ENCODE measurements around the gene SBNO2.

SBNO2 gene

GRCh38 chr19:1169411-1169791 lies 4.7 kb downstream of the SBNO2 start:
- DNase-seq (ENCODE audit: low read depth in 2 of 2): no peak

GRCh38 chr19:1168572-1169410 lies 5.3 kb downstream of the SBNO2 start:
- no peak for DNase-seq (ENCODE audit: low read depth in 2 of 2)

DNA sequence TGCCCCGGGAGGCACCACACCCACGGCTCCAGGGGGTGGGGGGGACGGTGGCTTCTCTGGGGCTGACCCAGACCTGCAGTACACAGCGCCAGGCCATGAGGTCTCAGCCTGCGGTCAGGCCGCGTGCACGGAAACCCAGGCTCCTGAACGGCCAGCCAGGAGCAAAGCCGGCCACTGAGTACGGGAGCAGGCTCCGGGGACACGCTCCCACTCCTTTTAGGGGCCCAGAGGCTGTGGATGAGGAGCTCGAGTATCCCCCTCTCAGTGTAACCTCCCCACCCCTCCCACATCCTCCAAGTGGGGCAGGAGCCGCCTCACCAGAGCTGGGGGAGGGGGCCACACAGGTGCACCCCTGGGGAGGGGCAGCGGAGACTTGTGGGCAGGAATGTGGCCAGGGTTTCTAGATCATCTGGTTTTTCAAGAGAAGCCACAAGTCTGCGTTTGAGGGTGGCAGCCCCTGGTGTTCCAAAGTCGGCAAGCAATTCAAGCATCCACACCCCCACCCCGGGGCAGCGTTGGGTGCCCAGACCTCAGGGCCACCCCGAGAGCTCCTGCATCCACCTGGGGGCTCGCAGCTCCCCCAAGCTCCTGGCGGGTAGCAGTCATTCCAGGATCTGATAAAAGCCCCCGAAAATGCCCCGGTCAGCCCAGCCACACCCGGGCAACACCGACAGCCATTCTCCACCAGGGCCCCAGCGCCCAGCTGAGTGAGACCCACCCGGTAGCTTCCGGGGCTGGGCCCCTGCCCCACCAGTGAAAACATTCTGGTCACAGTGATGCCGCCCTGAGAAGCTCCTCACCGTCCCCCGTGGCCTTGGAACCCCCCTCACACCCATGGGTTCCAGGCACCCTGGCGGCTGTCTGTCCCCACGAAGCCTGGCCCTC lies 6.1 kb downstream of the SBNO2 start:
- DNase-seq (ENCODE audit: low read depth in 2 of 2): no peak

GRCh38 chr19:1166872-1167573 lies 7.0 kb downstream of the SBNO2 start:
- no peak for DNase-seq (ENCODE audit: low read depth in 2 of 2)

DNA sequence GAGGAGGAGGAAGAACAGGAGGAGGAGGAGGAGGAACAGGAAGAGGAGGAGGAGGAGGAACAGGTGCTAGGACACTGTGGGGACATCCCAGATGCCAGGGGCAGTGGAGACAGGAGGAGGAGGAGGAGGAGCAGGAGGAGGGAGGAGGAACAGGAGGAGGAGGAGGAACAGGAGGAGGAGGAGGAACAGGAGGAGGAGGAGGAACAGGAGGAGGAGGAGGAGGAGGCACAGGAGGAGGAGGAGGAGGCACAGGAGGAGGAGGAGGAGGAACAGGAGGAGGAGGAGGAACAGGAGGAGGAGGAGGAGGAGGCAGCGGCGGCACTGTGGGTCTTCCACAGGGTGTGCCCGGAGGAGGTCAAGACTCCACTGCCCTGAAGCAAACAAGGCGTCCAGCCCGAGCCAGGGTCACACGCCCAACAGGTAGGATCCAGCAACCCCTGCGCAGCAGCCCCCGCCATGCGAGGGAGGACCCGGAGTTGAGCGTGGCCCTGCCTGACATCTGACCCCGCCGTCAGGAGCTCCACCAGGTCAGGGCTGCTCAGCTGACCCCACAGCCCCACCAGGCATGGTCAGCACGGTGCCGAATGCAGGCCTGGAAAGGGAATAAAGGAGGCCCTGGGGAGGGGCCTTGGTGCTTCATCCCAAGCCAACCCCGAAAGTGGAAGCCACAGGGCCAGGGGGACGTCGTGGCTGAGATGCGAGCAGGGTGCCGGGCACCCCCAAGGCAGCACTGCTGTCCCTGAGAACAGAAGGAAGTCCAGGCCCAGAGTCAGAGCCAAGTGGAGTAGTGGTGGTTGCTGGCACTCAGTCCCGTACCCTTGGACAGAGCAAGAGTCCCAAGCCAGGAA lies 9.2 kb downstream of the SBNO2 start:
- DNase-seq (ENCODE audit: low read depth in 2 of 2): no peak

GRCh38 chr19:1163934-1164683 lies 10.0 kb downstream of the SBNO2 start:
- DNase-seq (ENCODE audit: low read depth in 2 of 2): no peak

- DNase-seq (ENCODE audit: low read depth in 2 of 2): no peak
These were observed 10.7 kb downstream of the SBNO2 start for GRCh38 chr19:1163283-1163933.

- no peak for DNase-seq (ENCODE audit: low read depth in 2 of 2)
These were observed 11.4 kb downstream of the SBNO2 start for GRCh38 chr19:1162404-1163282.

- no peak for DNase-seq (ENCODE audit: low read depth in 2 of 2)
These were observed 12.4 kb downstream of the SBNO2 start for GRCh38 chr19:1161716-1162115.

DNA sequence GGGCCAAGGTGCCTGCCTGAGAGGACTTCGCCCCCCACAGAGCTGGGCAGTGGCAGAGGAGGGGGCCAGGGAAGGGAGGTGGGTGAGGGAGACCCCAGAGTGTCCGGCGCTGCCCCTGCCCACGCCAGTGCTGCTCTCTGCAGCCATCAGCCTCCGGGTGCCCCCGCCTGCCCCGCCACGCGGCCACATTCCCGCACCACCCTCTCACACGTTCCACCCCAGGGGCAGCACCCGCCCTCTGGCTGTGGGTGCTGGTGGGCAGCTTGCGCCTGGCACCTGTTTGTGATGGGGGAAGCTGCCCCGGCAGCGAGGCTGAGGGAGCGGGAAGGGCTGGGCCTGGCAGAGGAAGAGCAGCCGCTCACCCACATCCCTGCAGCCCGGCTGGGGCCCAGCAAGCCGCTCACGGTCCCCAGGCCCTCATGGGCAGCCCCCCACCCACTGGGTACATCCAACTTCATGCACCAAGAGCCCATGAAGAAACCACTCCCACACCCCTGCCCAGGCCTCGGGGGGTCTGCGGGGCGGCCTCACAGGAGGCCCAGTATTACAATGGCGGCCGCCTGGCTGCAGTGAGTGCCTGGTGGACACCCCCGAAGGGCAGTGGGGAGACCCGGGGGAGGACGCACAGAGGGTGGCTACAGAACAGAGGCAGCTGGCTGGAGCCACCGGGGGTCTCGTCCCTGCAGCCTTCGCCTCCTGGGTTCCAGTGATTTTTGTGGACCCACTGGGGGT lies 14.0 kb downstream of the SBNO2 start:
- no peak for DNase-seq (ENCODE audit: low read depth in 2 of 2)

DNA sequence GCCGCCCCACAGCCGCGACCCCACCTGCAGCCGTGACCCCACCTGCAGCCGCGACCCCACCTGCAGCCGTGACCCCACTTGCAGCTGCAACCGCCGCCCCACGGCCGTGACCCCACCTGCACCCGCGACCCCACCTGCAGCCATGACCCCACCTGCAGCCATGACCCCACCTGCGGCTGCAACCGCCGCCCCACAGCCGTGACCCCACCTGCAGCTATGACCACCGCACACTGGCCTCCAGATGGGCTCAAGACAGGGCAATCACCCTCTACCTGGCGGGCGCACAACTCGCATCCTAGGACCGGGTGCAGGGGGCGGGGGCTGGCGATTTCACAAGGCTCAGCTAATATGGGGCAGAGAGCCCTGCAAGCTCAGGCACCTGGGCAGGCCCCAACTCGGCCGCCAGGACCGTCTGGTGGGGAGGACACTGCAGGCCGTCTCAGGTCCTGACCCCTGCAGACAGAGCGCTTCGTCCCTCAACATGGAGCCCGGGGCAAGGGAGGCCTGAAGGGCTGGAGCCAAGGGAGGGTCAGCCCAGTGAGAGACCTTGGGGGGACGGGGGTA lies 15.1 kb downstream of the SBNO2 start:
- no peak for DNase-seq (ENCODE audit: low read depth in 2 of 2)

DNA sequence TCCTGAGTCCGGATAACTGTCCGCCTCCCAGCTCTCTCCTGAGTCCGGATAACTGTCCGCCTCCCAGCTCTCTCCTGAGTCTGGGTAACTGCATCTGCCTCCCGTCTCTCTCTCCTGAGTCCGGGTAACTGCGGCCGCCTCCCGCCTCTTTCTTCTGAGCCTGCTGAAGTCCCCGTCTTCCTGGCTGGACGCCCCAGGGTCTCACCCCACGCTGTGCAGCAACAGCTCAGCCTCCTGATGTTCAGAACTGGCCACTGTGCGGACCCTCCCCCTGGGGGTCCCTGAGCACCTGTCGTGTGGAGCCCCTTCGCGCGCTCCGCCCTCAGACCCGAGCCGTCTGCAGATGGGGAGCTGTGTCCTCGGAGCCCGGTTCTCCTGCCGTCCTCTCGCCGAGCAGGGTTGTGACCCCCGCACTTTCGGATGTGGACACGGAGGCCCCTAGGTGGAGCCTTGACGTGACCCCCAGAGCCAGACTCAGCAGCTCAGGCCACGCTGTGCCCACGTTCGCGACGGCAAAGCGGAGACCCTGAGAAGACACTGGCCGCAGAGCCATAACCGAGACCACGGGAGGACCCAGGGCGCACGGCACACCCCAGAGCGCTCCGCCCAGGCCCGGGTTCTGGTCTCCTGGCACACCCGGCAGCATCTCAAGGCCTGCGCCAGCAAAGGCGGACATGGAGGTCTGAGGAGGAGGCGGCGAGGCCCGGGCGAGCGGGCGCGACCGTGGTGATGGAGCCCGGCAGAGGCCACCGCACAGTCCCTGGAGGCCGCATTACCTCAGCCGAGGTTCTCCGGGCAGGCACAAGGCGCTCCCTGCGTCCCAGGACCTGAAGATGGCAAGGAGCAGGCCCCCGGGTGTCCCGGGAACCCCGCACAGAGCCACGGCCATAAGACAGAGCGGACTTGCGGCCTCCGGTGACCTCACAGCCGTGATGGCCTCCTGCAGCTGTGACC lies 15.9 kb downstream of the SBNO2 start:
- DNase-seq (ENCODE audit: low read depth in 2 of 2): no peak

DNA sequence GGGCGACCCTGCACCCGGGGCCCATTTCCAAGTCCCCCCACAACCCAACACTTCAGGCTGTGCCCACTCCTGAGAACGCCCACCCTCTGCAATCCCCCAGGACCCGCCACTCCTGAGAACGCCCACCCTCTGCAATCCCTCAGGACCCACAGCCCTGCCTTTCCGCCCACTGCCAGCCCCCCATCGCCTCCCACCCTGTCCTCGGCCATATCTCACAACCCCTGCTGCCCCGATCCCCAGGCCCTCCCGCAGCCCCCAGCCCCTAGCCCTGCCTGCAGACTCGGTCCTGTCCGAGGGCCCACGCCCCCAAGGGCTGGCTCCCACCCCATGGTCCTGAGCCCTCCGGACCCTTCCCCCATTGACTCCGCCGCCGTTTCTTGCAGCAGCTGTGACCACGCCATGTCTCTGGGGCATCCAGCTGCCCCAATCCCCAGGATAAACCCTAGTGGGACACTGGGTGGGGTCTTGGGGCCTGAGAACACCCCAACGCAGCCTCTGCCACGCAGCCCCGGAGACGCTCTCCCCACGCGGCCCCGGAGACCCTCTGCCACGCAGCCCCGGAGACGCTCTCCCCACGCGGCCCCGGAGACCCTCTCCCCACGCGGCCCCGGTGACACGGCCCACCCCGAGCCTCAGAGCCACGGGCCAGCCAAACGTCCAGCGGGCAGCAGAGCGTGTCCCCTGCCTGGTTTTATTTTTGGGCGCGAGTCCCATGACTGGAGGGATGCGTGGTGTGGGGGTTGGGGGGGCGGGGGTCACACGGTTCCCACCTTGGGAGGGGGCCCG lies 17.0 kb downstream of the SBNO2 start:
- DNase-seq (ENCODE audit: low read depth in 2 of 2): no peak

- no peak for DNase-seq (ENCODE audit: low read depth in 2 of 2)
These were observed 17.7 kb downstream of the SBNO2 start for GRCh38 chr19:1156305-1156801.

GRCh38 chr19:1155352-1156304 lies 18.4 kb downstream of the SBNO2 start:
- no peak for DNase-seq (ENCODE audit: low read depth in 2 of 2)

Data from stimulated activated CD8-positive, alpha-beta memory T cell treated with anti-CD3 and anti-CD28 coated beads, Interleukin-15, amount 100 ng/mL, for 48 hours (primary cell).